ENCODE measurements around the gene TOLLIP. TPM values are rescaled to one million over a fixed set of nuclear protein-coding genes. Genes with fewer than 3 reads are reported as not detected.

The TOLLIP gene
- total RNA-seq, 1 donor from 2014 or later, result 71.6 TPM

DNA sequence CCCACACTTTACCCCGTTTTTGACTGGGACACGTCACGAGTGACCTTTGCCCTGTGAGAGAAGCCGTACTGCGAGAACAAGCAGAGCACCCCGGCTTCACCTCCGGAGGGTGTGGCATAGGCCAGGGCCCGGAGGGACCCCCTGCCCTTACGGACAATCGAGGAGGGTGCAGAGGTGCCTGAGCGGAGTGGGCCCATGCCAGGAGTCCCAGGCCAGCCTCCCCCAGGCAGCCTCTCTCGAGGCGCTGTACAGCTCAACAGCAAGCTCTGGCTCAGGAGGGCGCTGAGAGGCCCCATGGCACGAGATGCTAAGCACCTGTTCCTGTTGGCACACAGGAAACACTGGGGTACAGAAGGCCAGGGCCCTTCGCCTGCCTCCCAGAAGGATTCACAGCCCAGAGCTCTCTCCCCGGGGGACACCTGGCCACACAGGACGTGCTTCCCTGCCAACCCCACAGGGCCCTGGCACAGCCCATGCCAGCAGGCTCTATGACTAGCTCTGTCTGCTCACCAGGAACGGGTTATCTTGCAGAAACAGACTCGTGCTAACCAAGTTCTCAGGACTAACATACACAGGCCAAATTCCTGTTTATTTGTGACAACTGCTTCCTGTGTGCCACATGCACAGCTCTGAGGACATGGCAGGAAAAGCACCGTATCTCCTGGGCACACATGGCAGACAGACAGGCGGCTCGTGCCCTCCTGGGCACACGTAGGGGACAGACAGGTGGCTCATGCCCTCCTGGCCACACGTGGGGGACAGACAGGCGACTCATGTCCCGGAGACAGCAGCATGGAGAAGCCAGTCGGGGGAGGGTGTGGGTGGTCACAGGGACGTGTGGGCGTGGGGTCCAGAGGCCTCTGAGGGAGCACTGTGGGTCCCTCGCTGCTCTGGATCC is 11.6 kb downstream of the TOLLIP start:
- peak; percentile 77 for DNase-seq (ENCODE audit: extremely low spot score, unreplicated experiment)
- no peak overlapping the region for H3K4me3 Mint-ChIP-seq (ENCODE audit: unreplicated experiment)
- H3K27me3 Mint-ChIP-seq (ENCODE audit: unreplicated experiment), result no peaks in the 10 kb centered on the region
- TF ChIP-seq, protein P1, sequence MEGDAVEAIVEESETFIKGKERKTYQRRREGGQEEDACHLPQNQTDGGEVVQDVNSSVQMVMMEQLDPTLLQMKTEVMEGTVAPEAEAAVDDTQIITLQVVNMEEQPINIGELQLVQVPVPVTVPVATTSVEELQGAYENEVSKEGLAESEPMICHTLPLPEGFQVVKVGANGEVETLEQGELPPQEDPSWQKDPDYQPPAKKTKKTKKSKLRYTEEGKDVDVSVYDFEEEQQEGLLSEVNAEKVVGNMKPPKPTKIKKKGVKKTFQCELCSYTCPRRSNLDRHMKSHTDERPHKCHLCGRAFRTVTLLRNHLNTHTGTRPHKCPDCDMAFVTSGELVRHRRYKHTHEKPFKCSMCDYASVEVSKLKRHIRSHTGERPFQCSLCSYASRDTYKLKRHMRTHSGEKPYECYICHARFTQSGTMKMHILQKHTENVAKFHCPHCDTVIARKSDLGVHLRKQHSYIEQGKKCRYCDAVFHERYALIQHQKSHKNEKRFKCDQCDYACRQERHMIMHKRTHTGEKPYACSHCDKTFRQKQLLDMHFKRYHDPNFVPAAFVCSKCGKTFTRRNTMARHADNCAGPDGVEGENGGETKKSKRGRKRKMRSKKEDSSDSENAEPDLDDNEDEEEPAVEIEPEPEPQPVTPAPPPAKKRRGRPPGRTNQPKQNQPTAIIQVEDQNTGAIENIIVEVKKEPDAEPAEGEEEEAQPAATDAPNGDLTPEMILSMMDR (IDR thresholded peaks at IDR 0.05), result no peak
- no peak overlapping the region for H3K27ac Mint-ChIP-seq (ENCODE audit: unreplicated experiment)
- no peaks in the 10 kb centered on the region for H3K9me3 Mint-ChIP-seq (ENCODE audit: unreplicated experiment)
- H3K36me3 Mint-ChIP-seq (ENCODE audit: unreplicated experiment), result no peaks in the 10 kb centered on the region
- peaks cover 15% of the 10 kb centered on the region for H3K4me1 Mint-ChIP-seq (ENCODE audit: unreplicated experiment)

DNA sequence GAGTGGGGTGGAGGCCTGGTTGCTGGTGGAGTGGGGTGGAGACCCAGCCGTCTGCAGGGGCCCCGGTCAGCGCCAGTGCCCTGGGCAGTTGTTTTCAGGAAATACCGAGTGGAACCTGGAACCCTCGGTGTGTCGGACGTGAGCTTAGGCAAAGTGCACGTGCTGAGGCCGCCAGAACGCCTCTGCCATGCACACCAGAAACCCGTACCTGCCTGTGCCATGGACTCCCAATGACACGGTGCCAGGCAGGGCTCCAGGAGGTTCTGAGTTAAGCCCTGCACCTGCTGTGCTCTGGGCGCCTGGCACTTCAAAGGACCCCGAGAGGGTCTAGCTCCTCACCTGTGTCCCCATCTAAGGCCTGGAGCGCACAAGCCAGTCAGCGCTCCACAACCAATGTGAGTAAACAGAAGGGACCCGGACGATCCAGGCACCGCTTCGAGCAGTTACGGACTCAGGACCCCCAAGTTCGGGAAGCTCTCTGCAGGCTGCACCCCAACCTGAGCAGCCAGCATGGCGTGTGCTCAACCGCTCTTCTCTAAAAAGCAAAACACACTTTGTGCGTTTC is 12.3 kb downstream of the TOLLIP start:
- Mint-ChIP-seq H3K27ac (ENCODE audit: unreplicated experiment) (no peak overlapping the region), H3K9me3 (ENCODE audit: unreplicated experiment) (no peaks in the 10 kb centered on the region), H3K27me3 (ENCODE audit: unreplicated experiment) (no peaks in the 10 kb centered on the region), H3K4me3 (ENCODE audit: unreplicated experiment) (no peak overlapping the region), H3K4me1 (ENCODE audit: unreplicated experiment) (peaks cover 14% of the 10 kb centered on the region), H3K36me3 (ENCODE audit: unreplicated experiment) (peaks cover 5% of the 10 kb centered on the region)
- DNase-seq (ENCODE audit: extremely low spot score, unreplicated experiment), result peak; percentile 80
- TF ChIP-seq, protein P1 (IDR thresholded peaks at IDR 0.05), result no peak

DNA sequence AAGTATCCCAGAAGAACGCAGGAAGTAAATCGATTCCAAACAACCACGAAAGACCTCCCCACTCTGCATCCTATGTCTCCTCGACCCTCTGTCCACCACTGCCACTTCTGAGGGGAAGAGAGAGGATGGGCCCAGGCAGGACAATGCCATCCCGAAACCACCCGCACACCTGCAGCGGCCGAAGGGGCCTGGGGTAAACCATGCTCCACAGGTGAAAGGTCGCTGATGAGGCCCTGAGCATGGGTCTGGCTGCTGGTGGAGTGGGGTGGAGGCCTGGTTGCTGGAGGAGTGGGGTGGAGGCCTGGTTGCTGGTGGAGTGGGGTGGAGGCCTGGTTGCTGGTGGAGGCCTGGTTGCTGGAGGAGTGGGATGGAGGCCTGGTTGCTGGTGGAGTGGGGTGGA is 13.1 kb downstream of the TOLLIP start:
- DNase-seq (ENCODE audit: extremely low spot score, unreplicated experiment), result no peak
- Mint-ChIP-seq H3K27ac (ENCODE audit: unreplicated experiment) (no peak overlapping the region), H3K4me1 (ENCODE audit: unreplicated experiment) (peaks cover 12% of the 10 kb centered on the region), H3K9me3 (ENCODE audit: unreplicated experiment) (no peaks in the 10 kb centered on the region), H3K36me3 (ENCODE audit: unreplicated experiment) (peaks cover 9% of the 10 kb centered on the region), H3K4me3 (ENCODE audit: unreplicated experiment) (no peak overlapping the region), H3K27me3 (ENCODE audit: unreplicated experiment) (no peaks in the 10 kb centered on the region)
- TF ChIP-seq, protein P1 (IDR thresholded peaks at IDR 0.05), result no peak

DNA sequence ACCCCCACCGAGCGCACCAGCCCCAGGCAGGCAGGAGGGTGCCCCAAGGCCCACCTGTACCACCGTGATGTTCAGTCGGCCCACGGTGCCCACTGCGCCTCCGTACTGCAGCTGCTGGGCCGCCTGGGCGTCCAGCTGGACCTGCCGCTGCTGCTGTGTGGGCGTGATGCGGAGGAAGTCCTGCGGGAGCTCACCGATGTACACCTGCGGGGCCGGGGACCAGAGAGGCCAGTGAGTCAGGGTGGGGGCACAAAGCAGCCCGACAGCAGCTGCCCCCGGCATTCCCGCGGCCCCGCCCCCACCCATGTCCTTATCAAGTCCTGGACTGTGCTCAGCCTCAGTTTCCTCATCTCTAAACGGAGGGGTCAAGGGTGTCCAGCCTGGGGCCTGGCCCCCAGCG is 13.8 kb downstream of the TOLLIP start:
- TF ChIP-seq, protein P1 (IDR thresholded peaks at IDR 0.05), result no peak
- no peaks in the 10 kb centered on the region for H3K27me3 Mint-ChIP-seq (ENCODE audit: unreplicated experiment)
- no peaks in the 10 kb centered on the region for H3K9me3 Mint-ChIP-seq (ENCODE audit: unreplicated experiment)
- no peak overlapping the region for H3K4me3 Mint-ChIP-seq (ENCODE audit: unreplicated experiment)
- no peak overlapping the region for H3K27ac Mint-ChIP-seq (ENCODE audit: unreplicated experiment)
- H3K4me1 Mint-ChIP-seq (ENCODE audit: unreplicated experiment), result peaks cover 12% of the 10 kb centered on the region
- DNase-seq (ENCODE audit: extremely low spot score, unreplicated experiment), result no peak
- H3K36me3 Mint-ChIP-seq (ENCODE audit: unreplicated experiment), result peaks cover 9% of the 10 kb centered on the region

DNA sequence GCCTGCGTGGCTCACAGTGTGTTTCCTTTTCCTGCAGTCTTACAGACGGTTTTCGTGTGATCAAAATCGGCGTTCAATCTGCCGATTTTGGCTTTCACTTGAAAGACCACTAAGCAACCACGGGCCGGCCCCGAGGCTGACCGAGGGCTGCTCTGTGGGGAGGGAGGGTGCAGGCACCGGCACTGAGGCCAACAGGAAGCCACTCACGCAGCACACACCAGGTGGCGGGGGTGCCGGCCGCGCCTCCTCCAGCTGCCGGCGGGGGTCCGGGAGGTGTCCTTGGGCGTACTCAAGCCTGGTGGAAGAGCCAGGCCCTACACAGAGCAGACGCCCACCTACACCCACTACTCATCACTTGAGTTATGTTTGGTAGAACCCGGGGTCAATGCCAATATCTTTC is 14.3 kb downstream of the TOLLIP start:
- TF ChIP-seq, protein P1 (IDR thresholded peaks at IDR 0.05), result no peak
- no peaks in the 10 kb centered on the region for H3K27me3 Mint-ChIP-seq (ENCODE audit: unreplicated experiment)
- H3K4me1 Mint-ChIP-seq (ENCODE audit: unreplicated experiment), result peaks cover 9% of the 10 kb centered on the region
- no peak overlapping the region for H3K27ac Mint-ChIP-seq (ENCODE audit: unreplicated experiment)
- no peak for DNase-seq (ENCODE audit: extremely low spot score, unreplicated experiment)
- H3K36me3 Mint-ChIP-seq (ENCODE audit: unreplicated experiment), result peaks cover 9% of the 10 kb centered on the region
- no peaks in the 10 kb centered on the region for H3K9me3 Mint-ChIP-seq (ENCODE audit: unreplicated experiment)
- H3K4me3 Mint-ChIP-seq (ENCODE audit: unreplicated experiment), result no peak overlapping the region

Data from osteocyte (in vitro differentiated cells).